Hepatocyte (in vitro differentiated cells): ENCODE data around the gene PHF3. TPM values are rescaled to one million over a fixed set of nuclear protein-coding genes. Genes with fewer than 3 reads are reported as not detected.

Experiments used
- DNase-seq: peaks from one replicate; pipeline ENCODE4 v3.0.0-alpha.2; 2016; ENCODE audit warnings: low spot score
- H2AFZ ChIP-seq: fragments of 200-600 bp; sonication (generic); 2 replicates; pipeline ENCODE4 v1.6.0; 2016; ENCODE audit warnings: antibody characterized with exemption, mild to moderate bottlenecking
- H3K27ac ChIP-seq: fragments of 200-600 bp; sonication (generic); 2 replicates; pipeline ENCODE4 v1.5.1; 2016; ENCODE audit warnings: mild to moderate bottlenecking
- H3K27me3 ChIP-seq: fragments of 200-600 bp; sonication (generic); 2 replicates; pipeline ENCODE4 v1.6.1; 2016
- H3K36me3 ChIP-seq: fragments of 200-600 bp; sonication (generic); replicated peaks from 2 replicates; pipeline ENCODE4 v1.5.1; 2016; ENCODE audit warnings: low read depth; ENCODE audit not compliant: insufficient read depth
- H3K4me1 ChIP-seq: fragments of 200-600 bp; sonication (generic); 2 replicates; pipeline ENCODE4 v1.5.1; 2016; ENCODE audit warnings: mild to moderate bottlenecking, moderate library complexity; ENCODE audit not compliant: insufficient read depth
- H3K4me2 ChIP-seq: fragments of 200-600 bp; sonication (generic); 2 replicates; pipeline ENCODE4 v1.6.0; 2016
- H3K4me3 ChIP-seq: fragments of 200-600 bp; sonication (generic); 2 replicates; pipeline ENCODE4 v1.5.1; 2016; ENCODE audit warnings: mild to moderate bottlenecking
- H3K79me2 ChIP-seq: fragments of 200-600 bp; sonication (generic); 2 replicates; pipeline ENCODE4 v1.6.0; 2017; ENCODE audit warnings: mild to moderate bottlenecking
- H3K9me2 ChIP-seq: fragments of 200-600 bp; sonication (generic); replicated peaks from 2 replicates; pipeline ENCODE4 v1.6.0; 2017; ENCODE audit warnings: mild to moderate bottlenecking; ENCODE audit not compliant: insufficient read depth
- H3K9me3 ChIP-seq: fragments of 200-600 bp; sonication (generic); 2 replicates; pipeline ENCODE4 v1.5.1; 2016; ENCODE audit warnings: low read depth, mild to moderate bottlenecking
- H4K20me1 ChIP-seq: fragments of 200-600 bp; sonication (generic); 2 replicates; pipeline ENCODE4 v1.6.0; 2016; ENCODE audit warnings: mild to moderate bottlenecking; ENCODE audit not compliant: insufficient read depth, poor library complexity, severe bottlenecking
- CTCF ChIP-seq: fragments of 200-600 bp; sonication (generic); IDR thresholded peaks from 2 replicates; pipeline ENCODE4 v1.5.1; 2016; ENCODE audit warnings: antibody characterized with exemption, mild to moderate bottlenecking; ENCODE audit not compliant: poor library complexity
- EZH2 ChIP-seq: fragments of 200-600 bp; sonication (generic); IDR thresholded peaks from 2 replicates; pipeline ENCODE4 v1.6.1; 2016; ENCODE audit warnings: antibody characterized with exemption, mild to moderate bottlenecking, borderline replicate concordance
- EZH2phosphoT487 ChIP-seq: fragments of 200-600 bp; sonication (generic); IDR thresholded peaks from one replicate; pipeline ENCODE4 v1.6.1; 2018; ENCODE audit warnings: antibody characterized with exemption, mild to moderate bottlenecking, low read depth, moderate library complexity; ENCODE audit not compliant: unreplicated experiment, severe bottlenecking
- WGBS: methylation state at CpG from one replicate; pipeline ENCODE4 v1.1.6; 2016; ENCODE audit warnings: low lambda C conversion rate; ENCODE audit errors: missing lambda C conversion rate; 5-methylcytosine and 5-hydroxymethylcytosine counted together
- polyA plus RNA-seq: library from polyadenylated mRNA; unstranded; fragments of >200 nt; fragmentation: Nextera tagmentation; extraction: Ambion mirVana; gene quantifications from 2 replicates; pipeline ENCODE4 v1.2.1, GENCODE V29; 2016
- total RNA-seq: library from RNA; depleted of rRNA; stranded (reverse); fragments of >200 nt; gene quantifications from 2 replicates; pipeline ENCODE4 v1.2.3, GENCODE V29; 2014

The PHF3 gene
- total and polyA plus RNA-seq, 2 experiments from 2014 or later: 15.2 to 72.8 TPM

- Histone ChIP-seq H3K4me3 (no peak overlapping the region), H4K20me1 (no peaks in the 10 kb centered on the region), H3K27ac (no peak overlapping the region), H3K9me2 (no peaks in the 10 kb centered on the region), H3K79me2 (no peaks in the 10 kb centered on the region), H3K27me3 (no peaks in the 10 kb centered on the region), H2AFZ (no peak overlapping the region), H3K4me2 (no peak overlapping the region), H3K4me1 (no peaks in the 10 kb centered on the region), H3K36me3 (no peaks in the 10 kb centered on the region), H3K9me3 (no peaks in the 10 kb centered on the region)
- WGBS: 97% methylated on average over 1 of the region's 1 CpG
- TF ChIP-seq EZH2 (no peak), EZH2phosphoT487 (no peak), CTCF (no peak)
- DNase-seq: no peak
These were observed 20.0 kb upstream of the PHF3 start for GRCh38 chr6:63615590-63615989.

- DNase-seq: no peak
- Histone ChIP-seq H3K4me2 (no peak overlapping the region), H3K4me3 (no peak overlapping the region), H3K36me3 (no peaks in the 10 kb centered on the region), H4K20me1 (no peaks in the 10 kb centered on the region), H3K79me2 (no peaks in the 10 kb centered on the region), H3K27me3 (no peaks in the 10 kb centered on the region), H3K9me3 (no peaks in the 10 kb centered on the region), H3K27ac (no peak overlapping the region), H2AFZ (no peak overlapping the region), H3K9me2 (no peaks in the 10 kb centered on the region), H3K4me1 (no peaks in the 10 kb centered on the region)
- 60% methylated on average over 2 of the region's 2 CpGs for WGBS
- TF ChIP-seq EZH2phosphoT487: no peak
- TF ChIP-seq EZH2: no peak
- TF ChIP-seq CTCF: no peak
These were observed 11.5 kb upstream of the PHF3 start for GRCh38 chr6:63624091-63624490.

- DNase-seq: no peak
- H3K36me3 ChIP-seq: no peaks in the 10 kb centered on the region
- no peak overlapping the region for H2AFZ ChIP-seq
- H3K9me3 ChIP-seq: no peaks in the 10 kb centered on the region
- H4K20me1 ChIP-seq: no peaks in the 10 kb centered on the region
- H3K27me3 ChIP-seq: no peaks in the 10 kb centered on the region
- 96% methylated on average over 1 of the region's 1 CpG for WGBS
- TF ChIP-seq CTCF (no peak), EZH2 (no peak), EZH2phosphoT487 (no peak)
- no peak overlapping the region for H3K4me2 ChIP-seq
- H3K9me2 ChIP-seq: no peaks in the 10 kb centered on the region
- H3K27ac ChIP-seq: no peak overlapping the region
- H3K79me2 ChIP-seq: no peaks in the 10 kb centered on the region
- no peak overlapping the region for H3K4me3 ChIP-seq
- peaks cover 5% of the 10 kb centered on the region for H3K4me1 ChIP-seq
These were observed 5.1 kb upstream of the PHF3 start for GRCh38 chr6:63630466-63630865.

- Histone ChIP-seq H4K20me1 (peaks cover 30% of the 10 kb centered on the region), H3K9me2 (no peaks in the 10 kb centered on the region), H3K27ac (no peak overlapping the region), H3K4me1 (peaks cover 13% of the 10 kb centered on the region), H2AFZ (peak overlapping the region; percentile 53), H3K4me2 (peak overlapping the region; percentile 82), H3K27me3 (no peaks in the 10 kb centered on the region), H3K9me3 (no peaks in the 10 kb centered on the region), H3K4me3 (no peak overlapping the region), H3K79me2 (peaks cover 35% of the 10 kb centered on the region), H3K36me3 (no peaks in the 10 kb centered on the region)
- DNase-seq: peak; percentile 12
- 8% methylated on average over 2 of the region's 2 CpGs for WGBS
- TF ChIP-seq EZH2phosphoT487: no peak
- no peak for TF ChIP-seq EZH2
- no peak for TF ChIP-seq CTCF
These were observed 972 bp upstream of the PHF3 start for GRCh38 chr6:63634630-63635029.
